NT2/D1 (cell line): ENCODE results near the gene ADCY7.

Source experiments
- SUZ12 ChIP-seq: IDR thresholded peaks from 2 replicates; pipeline ENCODE4 v1.6.1; 2011; ENCODE audit not compliant: insufficient read length, insufficient read depth; ENCODE audit errors: extremely low read depth
- YY1 ChIP-seq: IDR thresholded peaks from 2 replicates; pipeline ENCODE4 v1.6.1; 2011; ENCODE audit not compliant: insufficient read length, insufficient read depth
- ZNF274 ChIP-seq: IDR thresholded peaks from 2 replicates; pipeline ENCODE4 v1.6.1; 2011; ENCODE audit warnings: mild to moderate bottlenecking, low read depth, low read length

DNA sequence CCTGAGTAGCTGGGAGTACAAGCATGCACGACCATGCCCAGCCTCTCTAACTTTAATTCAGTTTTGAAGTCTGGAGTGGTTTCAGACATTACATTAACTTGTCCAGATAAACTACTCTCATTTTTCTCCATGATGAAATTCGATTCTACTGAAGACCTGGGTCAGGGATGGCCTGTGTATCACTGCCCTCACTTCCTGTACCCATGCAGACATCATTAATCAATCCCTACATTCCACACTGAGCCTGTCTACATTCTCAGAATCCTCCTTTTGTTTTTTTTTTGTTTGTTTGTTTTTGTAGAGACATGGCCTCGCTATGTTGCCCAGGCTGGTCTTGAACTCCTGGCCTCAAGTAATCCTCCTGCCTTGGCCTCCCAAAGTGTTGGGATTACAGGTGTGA, 22.6 kb downstream of the ADCY7 start:
- TF ChIP-seq ZNF274: no peak
- no peak for TF ChIP-seq YY1
- TF ChIP-seq SUZ12: no peak
